Subcutaneous adipose tissue (tissue), 4 donors: ENCODE data around the gene ITCH. TPM values are rescaled to one million over a fixed set of nuclear protein-coding genes. Genes with fewer than 3 reads are reported as not detected.

ENCODE experiments used
- CTCF ChIP-seq: fragments of 450-650 bp; IDR thresholded peaks from one replicate; pipeline ENCODE4 v1.5.1; 2016; ENCODE audit warnings: low read depth, mild to moderate bottlenecking, control low read depth, antibody characterized with exemption, moderate library complexity
- total RNA-seq, 4 donors: library from RNA; depleted of rRNA; stranded (reverse); fragments of >200 nt; gene quantifications; one replicate each; pipeline ENCODE4 v1.1.0, GENCODE V29; 2016

The ITCH gene
- total RNA-seq, 4 donors from 2014 or later = 59.0 to 178 (median 74.2) TPM

GRCh38 chr20:34388678-34389077 is 25.6 kb downstream of the ITCH start:
- TF ChIP-seq CTCF = no peak

- no peak for TF ChIP-seq CTCF
Measured at GRCh38 chr20:34389206-34389953, 26.3 kb downstream of the ITCH start.

- TF ChIP-seq CTCF = no peak
Measured at GRCh38 chr20:34389954-34390555, 27.0 kb downstream of the ITCH start.

- TF ChIP-seq CTCF = no peak
Measured at GRCh38 chr20:34396408-34396807, 33.3 kb downstream of the ITCH start.

- TF ChIP-seq CTCF = no peak
Measured at GRCh38 chr20:34397096-34397495, 34.0 kb downstream of the ITCH start.

- no peak for TF ChIP-seq CTCF
Measured at GRCh38 chr20:34401741-34402455, 38.8 kb downstream of the ITCH start.

GRCh38 chr20:34402461-34402860 is 39.4 kb downstream of the ITCH start:
- no peak for TF ChIP-seq CTCF
